ENCODE data around the gene CDH6.
"Not testable (repeated sequence)": the region's sequence is repeated elsewhere in the genome, so short reads cannot be mapped to it uniquely, and the experiment has no call there.

The CDH6 gene

GRCh38 chr5:31355337-31355736 lies 161.9 kb downstream of the CDH6 start:
- no peak overlapping the region for H3K4me3 ChIP-seq (ENCODE audit: control insufficient read depth, low read depth, low read length)
- no peak for TF ChIP-seq CTCF (conservative IDR thresholded peaks at IDR 0.05; ENCODE audit: control insufficient read depth, insufficient read depth, low read depth, low read length)
- no peak for DNase-seq (ENCODE audit: low read depth)

GRCh38 chr5:31357038-31357437 lies 163.6 kb downstream of the CDH6 start:
- DNase-seq (ENCODE audit: low read depth): no peak
- no peak overlapping the region for H3K4me3 ChIP-seq (ENCODE audit: control insufficient read depth, low read depth, low read length)
- no peak for TF ChIP-seq CTCF (conservative IDR thresholded peaks at IDR 0.05; ENCODE audit: control insufficient read depth, insufficient read depth, low read depth, low read length)

GRCh38 chr5:31359839-31360238 lies 166.4 kb downstream of the CDH6 start:
- DNase-seq (ENCODE audit: low read depth): no peak
- no peak overlapping the region for H3K4me3 ChIP-seq (ENCODE audit: control insufficient read depth, low read depth, low read length)
- no peak for TF ChIP-seq CTCF (conservative IDR thresholded peaks at IDR 0.05; ENCODE audit: control insufficient read depth, insufficient read depth, low read depth, low read length)

GRCh38 chr5:31361234-31361633 lies 167.7 kb downstream of the CDH6 start:
- H3K4me3 ChIP-seq (ENCODE audit: control insufficient read depth, low read depth, low read length): no peak overlapping the region
- DNase-seq (ENCODE audit: low read depth): peak; percentile 91
- TF ChIP-seq CTCF (conservative IDR thresholded peaks at IDR 0.05; ENCODE audit: control insufficient read depth, insufficient read depth, low read depth, low read length): no peak

- not testable (repeated sequence) for H3K4me3 ChIP-seq (ENCODE audit: control insufficient read depth, low read depth, low read length)
- peak; percentile 37 for DNase-seq (ENCODE audit: low read depth)
Measured at GRCh38 chr5:31361704-31362528, 168.4 kb downstream of the CDH6 start.

GRCh38 chr5:31362529-31362900 lies 169.0 kb downstream of the CDH6 start:
- DNase-seq (ENCODE audit: low read depth): peak; percentile 53
- TF ChIP-seq CTCF (conservative IDR thresholded peaks at IDR 0.05; ENCODE audit: control insufficient read depth, insufficient read depth, low read depth, low read length): no peak
- no peak overlapping the region for H3K4me3 ChIP-seq (ENCODE audit: control insufficient read depth, low read depth, low read length)

- no peak overlapping the region for H3K4me3 ChIP-seq (ENCODE audit: control insufficient read depth, low read depth, low read length)
- TF ChIP-seq CTCF (conservative IDR thresholded peaks at IDR 0.05; ENCODE audit: control insufficient read depth, insufficient read depth, low read depth, low read length): no peak
- peak; percentile 72 for DNase-seq (ENCODE audit: low read depth)
Measured at GRCh38 chr5:31362931-31363568, 169.6 kb downstream of the CDH6 start.
